BE2C (cell line): ENCODE measurements around the gene PLS3.

ENCODE experiments used
- DNase-seq: peaks from one replicate; pipeline ENCODE4 v3.0.0-alpha.2; 2020
- H3K27me3 ChIP-seq: fragments of 250-450 bp; sonication (Bioruptor Pico); 2 replicates; pipeline ENCODE4 v1.5.1; 2020; ENCODE audit warnings: mild to moderate bottlenecking
- H3K36me3 ChIP-seq: fragments of 250-450 bp; sonication (Bioruptor Pico); 2 replicates; pipeline ENCODE4 v1.5.1; 2020; ENCODE audit warnings: mild to moderate bottlenecking
- H3K4me1 ChIP-seq: fragments of 250-450 bp; sonication (Bioruptor Pico); 2 replicates; pipeline ENCODE4 v1.5.1; 2020
- H3K4me3 ChIP-seq: 2 replicates; pipeline ENCODE4 v1.5.1; 2011; ENCODE audit warnings: low read depth, low read length
- H3K9me3 ChIP-seq: fragments of 250-450 bp; sonication (Bioruptor Pico); 2 replicates; pipeline ENCODE4 v1.5.1; 2020
- CTCF ChIP-seq: IDR thresholded peaks from 2 replicates; pipeline ENCODE4 v1.5.1; 2012; ENCODE audit warnings: mild to moderate bottlenecking, low read depth, low read length

The PLS3 gene

GRCh38 chrX:115652221-115652620 lies 91.2 kb downstream of the PLS3 start:
- Histone ChIP-seq H3K4me3 (no peak overlapping the region), H3K4me1 (no peaks in the 10 kb centered on the region), H3K9me3 (no peaks in the 10 kb centered on the region), H3K27me3 (no peaks in the 10 kb centered on the region), H3K36me3 (peaks cover 5% of the 10 kb centered on the region)
- no peak for DNase-seq
- no peak for TF ChIP-seq CTCF

DNA sequence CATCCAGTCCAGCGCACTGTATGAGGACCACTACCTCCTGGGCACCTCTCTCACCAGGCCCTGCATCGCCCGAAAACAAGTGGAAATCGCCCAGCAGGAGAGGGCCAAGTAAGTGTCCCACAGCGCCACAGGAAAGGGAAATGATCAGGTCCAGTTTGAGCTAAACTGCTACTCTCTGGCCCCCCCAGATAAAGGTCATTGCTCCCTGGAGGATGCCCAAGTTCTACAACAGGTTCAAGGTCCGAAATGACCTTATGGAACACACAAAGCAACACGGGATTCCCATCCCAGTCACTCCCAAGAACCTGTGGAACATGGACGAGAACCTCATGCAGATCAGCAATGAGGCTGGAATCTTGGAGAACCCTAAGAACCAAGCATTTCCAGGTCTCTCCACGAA lies 104.1 kb downstream of the PLS3 start:
- H3K9me3 ChIP-seq, result no peaks in the 10 kb centered on the region
- DNase-seq, result no peak
- TF ChIP-seq CTCF, result no peak
- no peak overlapping the region for H3K4me3 ChIP-seq
- H3K4me1 ChIP-seq, result no peaks in the 10 kb centered on the region
- no peaks in the 10 kb centered on the region for H3K36me3 ChIP-seq
- H3K27me3 ChIP-seq, result no peaks in the 10 kb centered on the region

DNA sequence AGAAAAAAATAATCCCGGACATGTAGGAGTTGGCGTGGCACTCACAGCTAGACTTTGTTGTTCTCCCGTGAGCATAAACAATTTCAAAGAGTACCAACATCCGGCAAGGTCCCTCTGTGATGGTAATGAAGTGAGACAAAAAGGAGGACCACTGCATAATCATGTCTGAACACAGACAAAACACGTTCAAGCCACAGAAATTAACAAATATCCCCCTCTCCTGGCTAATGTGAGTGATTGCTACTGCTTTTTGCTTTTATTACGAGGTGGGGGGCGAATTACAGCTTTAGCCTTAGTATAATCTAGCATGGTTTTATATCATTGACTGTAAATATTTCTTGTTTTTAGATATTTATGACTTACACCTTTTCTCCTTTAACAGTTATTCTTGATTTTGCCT lies 118.5 kb downstream of the PLS3 start:
- no peak for DNase-seq
- H3K9me3 ChIP-seq, result no peaks in the 10 kb centered on the region
- H3K4me3 ChIP-seq, result peak overlapping the region; percentile 11; the same call in 1 of the 2 replicates
- peak; percentile 52 for TF ChIP-seq CTCF
- no peaks in the 10 kb centered on the region for H3K36me3 ChIP-seq
- H3K27me3 ChIP-seq, result no peaks in the 10 kb centered on the region
- H3K4me1 ChIP-seq, result no peaks in the 10 kb centered on the region

DNA sequence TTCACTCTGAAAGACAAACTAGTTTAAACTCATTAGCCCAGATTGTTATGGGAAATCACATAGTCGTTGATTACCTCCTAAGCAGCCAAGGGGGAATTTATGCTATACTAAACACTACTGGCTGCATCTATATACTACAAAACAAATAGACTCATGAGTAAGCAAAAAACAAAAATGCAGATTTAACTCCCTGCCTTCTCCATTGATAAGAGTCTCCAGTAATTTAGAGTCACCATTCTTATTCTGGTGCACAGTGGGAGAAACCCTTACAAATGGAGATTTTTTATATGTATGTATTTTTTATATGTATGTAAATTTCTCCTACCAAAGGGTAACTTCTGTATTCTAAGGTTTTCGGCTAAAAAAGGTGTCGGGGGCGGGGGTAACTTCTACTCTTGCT lies 126.6 kb downstream of the PLS3 start:
- TF ChIP-seq CTCF, result no peak
- no peaks in the 10 kb centered on the region for H3K9me3 ChIP-seq
- no peaks in the 10 kb centered on the region for H3K36me3 ChIP-seq
- H3K4me3 ChIP-seq, result no peak overlapping the region
- H3K4me1 ChIP-seq, result no peaks in the 10 kb centered on the region
- H3K27me3 ChIP-seq, result no peaks in the 10 kb centered on the region
- no peak for DNase-seq

GRCh38 chrX:115689931-115690330 lies 129.0 kb downstream of the PLS3 start:
- Histone ChIP-seq H3K4me3 (no peak overlapping the region), H3K36me3 (no peaks in the 10 kb centered on the region), H3K9me3 (no peaks in the 10 kb centered on the region), H3K27me3 (no peaks in the 10 kb centered on the region), H3K4me1 (no peaks in the 10 kb centered on the region)
- TF ChIP-seq CTCF, result no peak
- no peak for DNase-seq

DNA sequence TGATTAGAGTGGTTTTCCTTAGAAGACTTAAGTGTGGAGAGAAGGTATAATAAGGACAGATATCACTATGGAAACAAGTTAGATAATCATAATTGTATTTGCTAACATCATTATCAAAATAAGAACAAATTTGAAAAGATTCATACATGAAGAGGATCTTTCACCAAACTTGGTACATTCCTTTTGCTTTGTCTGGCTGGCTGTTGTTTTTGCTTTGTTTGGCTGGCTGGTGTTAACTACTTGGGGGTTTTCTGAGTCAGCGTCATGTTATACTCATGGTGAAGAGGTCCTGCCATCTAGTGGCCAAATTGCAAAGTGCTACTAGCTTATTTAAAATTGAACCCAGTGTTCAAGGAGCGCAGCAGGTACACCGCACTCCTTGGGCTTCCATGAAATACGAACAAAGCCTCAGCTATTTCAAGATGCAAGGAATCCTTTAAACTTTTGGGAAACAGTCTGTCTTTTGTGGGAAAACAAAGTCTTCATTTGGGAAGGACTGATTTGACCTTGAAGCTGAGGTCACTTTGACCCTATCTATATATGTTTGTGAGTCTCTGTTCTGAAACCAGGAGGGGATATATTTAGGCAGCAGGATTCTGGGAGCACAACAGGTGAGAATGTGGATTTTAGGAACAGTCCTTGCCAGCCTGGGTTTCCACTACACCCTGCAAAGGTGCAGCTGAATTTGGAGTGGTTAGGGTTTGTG lies 129.7 kb downstream of the PLS3 start:
- H3K36me3 ChIP-seq, result no peaks in the 10 kb centered on the region
- H3K4me3 ChIP-seq, result no peak overlapping the region
- H3K9me3 ChIP-seq, result no peaks in the 10 kb centered on the region
- H3K4me1 ChIP-seq, result no peaks in the 10 kb centered on the region
- DNase-seq, result peak; percentile 56
- peak; percentile 76 for TF ChIP-seq CTCF
- no peaks in the 10 kb centered on the region for H3K27me3 ChIP-seq
